SK-N-SH treated with all-trans-retinoic acid at 6 μM for 48 hours (cell line): ENCODE results near the gene FLNC.

Experiments
- ESRRG ChIP-seq: fragments of 250-450 bp; sonication (Bioruptor Pico); IDR thresholded peaks from 2 replicates; pipeline ENCODE4 v1.6.1; 2021; ENCODE audit warnings: mild to moderate bottlenecking
- PATZ1 ChIP-seq: fragments of 250-450 bp; sonication (Bioruptor Pico); IDR thresholded peaks from 2 replicates; pipeline ENCODE4 v1.8.0; 2020; ENCODE audit warnings: mild to moderate bottlenecking, moderate library complexity, borderline replicate concordance
- SNAI2 ChIP-seq: fragments of 250-450 bp; sonication (Bioruptor Pico); IDR thresholded peaks from 2 replicates; pipeline ENCODE4 v1.5.0; 2020; ENCODE audit warnings: mild to moderate bottlenecking, moderate library complexity
- TOX ChIP-seq: fragments of 250-450 bp; sonication (Bioruptor Pico); IDR thresholded peaks from 2 replicates; pipeline ENCODE4 v1.8.0; 2021; ENCODE audit warnings: mild to moderate bottlenecking, moderate library complexity, borderline replicate concordance
- ZFP3 ChIP-seq: fragments of 250-450 bp; sonication (Bioruptor Pico); IDR thresholded peaks from 2 replicates; pipeline ENCODE4 v1.5.0; 2020; ENCODE audit warnings: mild to moderate bottlenecking, moderate library complexity

- TF ChIP-seq PATZ1 (no peak), ZFP3 (no peak), TOX (CRISPR knock-in tag) (no peak), ESRRG (CRISPR knock-in tag) (no peak), SNAI2 (no peak)
These were observed 29.3 kb downstream of the FLNC start for GRCh38 chr7:128859232-128860157.
